Glutamatergic neuron (in vitro differentiated cells): Measurements from ENCODE around the gene TMEM139. TPM values are rescaled to one million over a fixed set of nuclear protein-coding genes. Genes with fewer than 3 reads are reported as not detected.

Source experiments
- DNase-seq: peaks from one replicate; pipeline ENCODE4 v3.0.0; 2022
- H3K27ac Mint-ChIP-seq: one replicate; pipeline ENCODE4 v1.8.0; 2020; ENCODE audit warnings: mild to moderate bottlenecking, mixed read lengths, inconsistent platforms; ENCODE audit not compliant: unreplicated experiment
- H3K27me3 Mint-ChIP-seq: one replicate; pipeline ENCODE4 v1.8.0; 2020; ENCODE audit warnings: mild to moderate bottlenecking, moderate library complexity, mixed read lengths, inconsistent platforms; ENCODE audit not compliant: unreplicated experiment
- H3K36me3 Mint-ChIP-seq: one replicate; pipeline ENCODE4 v1.8.0; 2020; ENCODE audit warnings: mild to moderate bottlenecking, mixed read lengths, inconsistent platforms; ENCODE audit not compliant: unreplicated experiment
- H3K4me1 Mint-ChIP-seq: one replicate; pipeline ENCODE4 v1.8.0; 2020; ENCODE audit warnings: mild to moderate bottlenecking, low read depth, mixed read lengths, inconsistent platforms; ENCODE audit not compliant: unreplicated experiment
- H3K4me3 Mint-ChIP-seq: one replicate; pipeline ENCODE4 v1.8.0; 2020; ENCODE audit warnings: mild to moderate bottlenecking, mixed read lengths, inconsistent platforms; ENCODE audit not compliant: unreplicated experiment
- H3K9me3 Mint-ChIP-seq: one replicate; pipeline ENCODE4 v1.8.0; 2020; ENCODE audit warnings: mild to moderate bottlenecking, moderate library complexity, mixed read lengths, inconsistent platforms; ENCODE audit not compliant: unreplicated experiment
- CTCF ChIP-seq: fragments of 200-600 bp; sonication (generic); IDR thresholded peaks from one replicate; pipeline ENCODE4 v1.5.0; 2021; ENCODE audit not compliant: partially characterized antibody, unreplicated experiment
- total RNA-seq: library from RNA; stranded (reverse); fragmentation: NEBNext Ultra II Directional; extraction: Animal tissue kit (Norgen Biotek cat#: 25700); gene quantifications from one replicate; pipeline ENCODE4 v1.2.1, GENCODE V29; 2021; ENCODE audit not compliant: unreplicated experiment

Gene TMEM139
- total RNA-seq, 1 donor from 2014 or later: not detected

- no peak for DNase-seq
- H3K27ac Mint-ChIP-seq: no peak overlapping the region
- no peak for TF ChIP-seq CTCF
- H3K9me3 Mint-ChIP-seq: no peaks in the 10 kb centered on the region
- no peak overlapping the region for H3K4me3 Mint-ChIP-seq
- H3K27me3 Mint-ChIP-seq: peaks cover 5% of the 10 kb centered on the region
- H3K4me1 Mint-ChIP-seq: peaks cover 8% of the 10 kb centered on the region
- peaks cover 4% of the 10 kb centered on the region for H3K36me3 Mint-ChIP-seq
Measured at GRCh38 chr7:143244321-143244720, 40.4 kb upstream of the TMEM139 start.

GRCh38 chr7:143245123-143245522, 39.6 kb upstream of the TMEM139 start:
- Mint-ChIP-seq H3K4me3 (no peak overlapping the region), H3K9me3 (peaks cover 2% of the 10 kb centered on the region), H3K36me3 (peaks cover 10% of the 10 kb centered on the region), H3K27ac (no peak overlapping the region), H3K27me3 (peaks cover 5% of the 10 kb centered on the region), H3K4me1 (peaks cover 8% of the 10 kb centered on the region)
- no peak for DNase-seq
- no peak for TF ChIP-seq CTCF

- no peak for DNase-seq
- Mint-ChIP-seq H3K4me1 (peaks cover 7% of the 10 kb centered on the region), H3K27me3 (peaks cover 5% of the 10 kb centered on the region), H3K4me3 (no peak overlapping the region), H3K9me3 (peaks cover 2% of the 10 kb centered on the region), H3K27ac (no peak overlapping the region), H3K36me3 (peaks cover 11% of the 10 kb centered on the region)
- TF ChIP-seq CTCF: no peak
Measured at GRCh38 chr7:143247372-143247771, 37.4 kb upstream of the TMEM139 start.

GRCh38 chr7:143248761-143249354, 35.9 kb upstream of the TMEM139 start:
- Mint-ChIP-seq H3K27me3 (peaks cover 5% of the 10 kb centered on the region), H3K9me3 (peaks cover 3% of the 10 kb centered on the region), H3K36me3 (peaks cover 20% of the 10 kb centered on the region), H3K27ac (no peak overlapping the region), H3K4me1 (peaks cover 2% of the 10 kb centered on the region), H3K4me3 (no peak overlapping the region)
- DNase-seq: no peak
- TF ChIP-seq CTCF: no peak

GRCh38 chr7:143250199-143250598, 34.6 kb upstream of the TMEM139 start:
- Mint-ChIP-seq H3K9me3 (peaks cover 3% of the 10 kb centered on the region), H3K27ac (no peak overlapping the region), H3K4me1 (no peaks in the 10 kb centered on the region), H3K27me3 (peaks cover 5% of the 10 kb centered on the region), H3K36me3 (peaks cover 26% of the 10 kb centered on the region), H3K4me3 (no peak overlapping the region)
- no peak for TF ChIP-seq CTCF
- DNase-seq: no peak
